Fibroblast of lung (primary cell): Measurements from ENCODE around the gene CD59.

Experiments used
- CTCF ChIP-seq, 2 donors: IDR thresholded peaks in 1 of 2; conservative IDR thresholded peaks in 1 of 2; 1 replicate in 1 of 2; 2 replicates in 1 of 2; pipeline ENCODE4 v1.5.1; 2011 to 2012; ENCODE audit warnings: low read length in 2 of 2, control low read depth in 1 of 2, inconsistent platforms in 1 of 2, low read depth in 1 of 2, mild to moderate bottlenecking in 1 of 2
- EZH2 ChIP-seq: IDR thresholded peaks from 2 replicates; pipeline ENCODE4 v1.5.1; 2012; ENCODE audit warnings: low read length, control low read depth, mild to moderate bottlenecking; ENCODE audit errors: missing control alignments

GRCh38 chr11:33654594-33654993 lies 81.6 kb downstream of the CD59 start:
- no peak for TF ChIP-seq CTCF (conservative IDR thresholded peaks at IDR 0.05 in 1 of 2, IDR thresholded peaks at IDR 0.05 in 1 of 2; ENCODE audit: low read depth in 1 of 2, low read length in 2 of 2)
- no peak for TF ChIP-seq EZH2
